NCI-H2196 (cell line): ENCODE results near the gene CEP126.
"Not testable (repeated sequence)": the region's sequence is repeated elsewhere in the genome, so short reads cannot be mapped to it uniquely, and the experiment has no call there.

Experiments used
- DNase-seq: peaks from one replicate; lab custom pipeline; 2025; ENCODE audit not compliant: unreplicated experiment; lab: John Stamatoyannopoulos, UW

The CEP126 gene

DNA sequence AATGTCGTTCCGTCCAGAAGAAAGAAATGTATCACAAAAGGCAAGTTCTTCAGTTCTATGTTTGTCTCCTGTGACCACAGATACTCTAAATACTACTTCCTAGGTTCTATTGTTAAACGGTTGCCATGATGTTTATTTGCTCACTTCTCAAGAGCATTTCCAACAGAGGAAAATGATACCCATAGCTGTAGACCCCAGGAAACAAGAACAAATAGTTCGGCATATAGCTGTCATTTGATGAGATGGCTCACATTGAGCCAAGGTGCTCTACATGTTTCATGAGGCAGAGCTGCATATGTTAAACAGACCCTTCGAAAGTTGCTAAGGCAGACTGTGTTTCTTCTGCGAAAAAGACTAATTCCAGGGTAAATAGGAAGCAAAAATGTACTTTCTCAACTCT, 16.9 kb downstream of the CEP126 start:
- no peak for DNase-seq

GRCh38 chr11:101940901-101941520, 26.2 kb downstream of the CEP126 start:
- DNase-seq, result no peak

- DNase-seq, result no peak
Observed at GRCh38 chr11:101944923-101945322, 30.1 kb downstream of the CEP126 start.

DNA sequence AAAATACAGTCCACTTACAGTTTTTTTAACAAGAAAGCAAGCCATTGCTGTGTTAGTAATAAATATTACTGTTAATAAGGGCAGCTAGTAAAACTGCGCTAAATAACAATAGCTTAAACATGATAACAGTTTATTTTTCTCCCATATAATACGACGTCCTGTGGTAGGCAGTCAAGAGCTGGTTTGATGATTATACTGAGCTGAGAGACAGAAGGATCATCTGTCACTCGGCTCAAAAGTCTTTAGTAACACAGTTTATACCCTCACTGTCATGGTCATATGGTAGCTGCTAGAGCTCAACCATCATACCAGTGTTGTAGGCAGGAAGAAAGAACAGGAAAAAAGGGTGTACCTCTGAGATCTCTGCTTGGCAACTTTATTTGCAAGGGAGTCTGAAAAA, 30.6 kb downstream of the CEP126 start:
- DNase-seq, result no peak

GRCh38 chr11:101949680-101950220, 34.9 kb downstream of the CEP126 start:
- no peak for DNase-seq

GRCh38 chr11:101955278-101955677, 40.5 kb downstream of the CEP126 start:
- DNase-seq, result no peak

- no peak for DNase-seq
Observed at GRCh38 chr11:101955701-101956100, 40.9 kb downstream of the CEP126 start.

DNA sequence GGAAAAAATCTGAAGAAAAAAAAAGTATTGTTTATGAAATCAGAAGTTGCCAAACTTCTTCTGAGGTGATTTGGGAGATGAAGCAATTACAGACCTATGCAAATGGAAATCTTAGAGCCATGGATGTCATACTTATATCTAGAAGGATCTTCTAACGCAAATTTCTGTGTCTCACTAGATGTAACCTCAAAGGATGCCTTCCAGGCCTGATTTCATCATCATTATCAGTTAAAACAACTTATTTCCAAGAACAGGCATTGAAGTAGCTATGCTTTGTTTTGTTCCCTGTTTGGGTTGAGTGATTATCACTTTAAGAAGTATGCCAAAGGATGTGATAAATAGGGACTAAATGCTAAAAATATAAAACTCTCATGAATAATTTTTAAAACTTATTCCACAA, 45.4 kb downstream of the CEP126 start:
- no peak for DNase-seq

GRCh38 chr11:101964200-101964599, 49.4 kb downstream of the CEP126 start:
- DNase-seq, result not testable (repeated sequence)

DNA sequence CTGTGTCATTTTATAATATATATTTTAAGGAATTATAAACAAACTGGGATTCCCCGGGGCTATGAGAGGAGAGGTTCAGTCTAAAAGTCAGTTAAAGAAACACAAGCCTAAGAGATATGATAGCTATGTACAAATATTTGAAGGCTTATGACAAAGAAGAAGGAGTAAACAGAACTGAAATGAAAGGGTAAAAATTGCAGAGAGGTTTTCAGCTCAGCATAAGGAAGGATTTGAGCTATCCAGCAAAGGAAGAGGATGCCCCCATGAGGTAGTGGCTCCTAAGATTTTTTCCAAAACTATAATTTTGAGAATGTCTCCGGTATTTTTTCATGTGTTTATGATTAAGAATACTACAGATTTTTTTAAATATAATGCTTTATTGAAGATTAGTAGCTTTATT, 59.4 kb downstream of the CEP126 start:
- no peak for DNase-seq

GRCh38 chr11:101974771-101975170, 60.0 kb downstream of the CEP126 start:
- DNase-seq, result no peak

GRCh38 chr11:101975734-101976133, 60.9 kb downstream of the CEP126 start:
- DNase-seq, result no peak

- no peak for DNase-seq
Observed at GRCh38 chr11:101987370-101987769, 72.6 kb downstream of the CEP126 start.

DNA sequence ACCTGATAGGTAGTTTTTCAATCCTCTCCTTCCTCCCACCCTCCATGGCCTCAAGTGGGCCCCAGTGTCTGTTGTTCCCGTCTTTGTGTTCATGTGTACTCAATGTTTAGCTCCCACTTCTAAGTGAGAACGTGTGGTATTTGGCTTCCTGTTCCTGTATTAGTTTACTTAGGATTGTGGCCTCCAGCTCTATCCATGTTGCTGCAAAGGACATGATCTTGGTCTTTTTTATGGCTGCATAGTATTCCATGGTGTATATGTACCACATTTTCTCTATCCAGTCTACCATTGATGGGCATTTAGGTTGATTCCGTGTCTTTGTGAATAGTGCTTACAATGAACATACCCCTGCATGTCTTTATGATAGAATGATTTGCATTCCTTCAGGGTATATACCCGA, 78.4 kb downstream of the CEP126 start:
- DNase-seq, result no peak

DNA sequence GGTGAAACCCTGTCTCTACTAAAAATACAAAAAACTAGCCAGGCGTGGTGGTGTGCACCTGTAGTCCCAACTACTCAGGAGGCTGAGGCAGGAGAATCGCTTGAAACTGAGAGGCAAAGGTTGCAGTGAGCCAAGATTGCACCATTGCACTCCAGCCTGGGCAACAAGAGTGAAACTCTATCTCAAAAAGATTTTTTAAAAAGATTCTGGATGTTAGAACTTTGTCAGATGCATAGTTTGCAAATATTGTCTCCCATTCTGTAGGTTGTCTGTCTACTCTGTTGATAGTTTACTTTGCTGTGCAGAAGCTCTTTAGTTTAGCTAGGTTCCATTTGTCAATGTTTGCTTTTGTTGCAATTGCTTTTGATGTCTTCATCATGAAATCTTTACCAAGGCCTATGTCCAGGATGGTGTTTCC, 79.3 kb downstream of the CEP126 start:
- DNase-seq, result not testable (repeated sequence)

DNA sequence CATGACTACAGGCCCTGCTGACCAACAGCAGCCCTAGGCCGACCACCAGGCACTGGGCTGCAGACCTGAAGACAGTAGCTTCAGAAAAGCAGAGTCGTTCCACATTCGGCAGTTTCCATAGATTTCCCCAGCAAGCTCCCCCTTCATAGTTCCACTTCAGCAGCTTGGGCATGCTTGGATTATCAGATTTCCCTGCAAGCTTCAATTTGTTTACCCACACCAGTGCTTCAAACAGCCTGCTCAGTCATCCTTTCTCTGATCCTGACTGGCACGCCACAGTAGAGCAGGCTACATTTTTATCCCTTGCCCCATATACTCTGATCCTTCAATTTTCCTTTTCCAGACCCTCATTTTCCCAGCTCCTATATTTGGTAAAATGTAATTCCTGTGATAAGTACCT, 81.3 kb downstream of the CEP126 start:
- no peak for DNase-seq

- no peak for DNase-seq
Observed at GRCh38 chr11:102001657-102002338, 87.0 kb downstream of the CEP126 start.

DNA sequence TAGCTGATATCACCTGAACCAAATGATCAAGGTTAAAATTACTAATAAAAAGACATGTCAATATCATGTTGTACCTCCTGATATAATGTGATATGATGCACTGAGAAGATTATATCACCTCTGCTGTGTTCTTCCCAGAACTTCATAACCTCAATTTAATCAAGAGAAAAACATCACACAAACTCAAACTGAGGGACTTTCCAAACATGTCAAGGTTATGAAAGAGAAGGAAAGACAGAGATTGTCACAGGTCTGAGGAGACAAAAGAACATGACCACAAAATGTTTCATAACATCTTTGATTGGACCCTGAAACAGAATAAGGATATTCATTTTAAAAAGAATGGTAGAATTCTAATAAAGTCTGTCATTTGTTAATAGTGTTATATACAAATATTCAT, 89.4 kb downstream of the CEP126 start:
- no peak for DNase-seq

DNA sequence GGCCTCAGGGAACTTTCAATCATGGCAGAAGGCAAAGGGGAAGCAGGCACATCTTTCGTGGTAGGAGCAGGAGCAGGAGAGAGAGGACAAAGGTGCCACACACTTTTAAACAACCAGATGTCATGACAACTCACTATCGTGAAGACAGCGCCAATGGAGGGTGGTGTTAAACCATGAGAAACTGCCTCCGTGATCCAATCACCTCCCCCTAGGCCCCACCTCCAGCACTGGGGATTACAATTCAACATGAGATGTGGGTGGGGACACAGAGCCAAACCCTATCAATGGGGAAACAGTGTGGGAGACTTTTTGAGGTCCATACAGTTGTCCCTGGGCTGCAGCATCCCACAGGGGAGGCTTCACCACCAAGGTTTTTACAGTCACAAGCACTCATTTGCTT, 90.5 kb downstream of the CEP126 start:
- no peak for DNase-seq

DNA sequence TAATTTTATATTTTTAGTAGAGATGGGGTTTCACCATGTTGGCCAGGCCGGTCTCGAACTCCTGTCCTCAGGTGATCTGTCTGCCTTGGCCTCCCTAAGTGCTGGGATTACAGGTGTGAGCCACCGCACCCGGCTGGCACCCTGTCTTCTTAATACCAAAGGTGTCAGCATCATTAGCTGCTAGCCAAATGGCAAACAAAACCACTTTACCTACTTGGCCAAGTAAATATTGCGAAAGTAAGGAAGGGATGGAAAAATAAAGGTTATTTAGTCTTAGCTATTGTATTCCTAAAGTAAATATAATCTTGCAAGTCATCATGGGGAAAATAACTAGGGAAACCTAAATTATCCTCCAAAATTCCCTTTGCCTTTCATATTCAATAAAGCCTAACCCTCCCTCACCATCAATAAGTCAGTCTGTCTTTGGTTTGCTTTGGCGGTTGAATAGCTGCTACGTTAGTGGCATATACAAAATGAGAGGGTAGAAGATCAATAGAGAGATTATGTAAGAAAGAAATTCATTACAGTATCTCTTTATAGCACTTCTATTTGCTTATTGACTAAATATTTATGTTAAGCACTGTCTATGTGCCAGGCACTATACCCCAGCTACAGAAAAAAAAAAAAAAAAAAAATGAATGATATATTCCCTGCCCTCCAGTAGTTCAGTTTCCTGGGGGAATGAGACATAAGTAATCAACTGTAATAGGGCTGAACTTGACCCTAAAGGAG, 92.2 kb downstream of the CEP126 start:
- DNase-seq, result no peak

GRCh38 chr11:102007567-102008437, 93.0 kb downstream of the CEP126 start:
- peak; percentile 55 for DNase-seq
